HepG2 (cell line): ENCODE measurements around the gene DCLRE1B. TPM values are rescaled to one million over a fixed set of nuclear protein-coding genes. Genes with fewer than 3 reads are reported as not detected.

Experiments
- AKAP8 ChIP-seq: sonication (generic); formaldehyde crosslinking; IDR thresholded peaks from 2 replicates; pipeline ENCODE4 v1.5.1; 2020; ENCODE audit warnings: mild to moderate bottlenecking, missing genetic modification reagents
- BHLHE40 ChIP-seq: IDR thresholded peaks from 2 replicates; pipeline ENCODE4 v1.6.1; 2011; ENCODE audit warnings: low read length, improper control_type of control experiment
- CENPT ChIP-seq: sonication (generic); formaldehyde crosslinking; IDR thresholded peaks from 2 replicates; pipeline ENCODE4 v1.8.0; 2022; ENCODE audit warnings: low read depth, mild to moderate bottlenecking, moderate library complexity, missing genetic modification reagents
- EED ChIP-seq: sonication (generic); formaldehyde crosslinking; IDR thresholded peaks from 2 replicates; pipeline ENCODE4 v1.5.0; 2020; ENCODE audit warnings: mild to moderate bottlenecking, missing genetic modification reagents
- HOXA9 ChIP-seq: sonication (generic); formaldehyde crosslinking; IDR thresholded peaks from 2 replicates; pipeline ENCODE4 v1.8.1; 2022; ENCODE audit warnings: missing genetic modification reagents, mild to moderate bottlenecking, moderate library complexity, borderline replicate concordance
- KDM5A ChIP-seq: fragments of 200-600 bp; sonication (generic); IDR thresholded peaks from 2 replicates; pipeline ENCODE4 v1.7.0; 2018; ENCODE audit warnings: antibody characterized with exemption, mild to moderate bottlenecking, low read length, borderline replicate concordance
- KMT2B ChIP-seq: IDR thresholded peaks from 2 replicates; pipeline ENCODE4 v1.6.1; 2016; ENCODE audit warnings: missing genetic modification reagents, missing compliant biosample characterization
- MYC ChIP-seq: sonication (generic); formaldehyde crosslinking; IDR thresholded peaks from 2 replicates; pipeline ENCODE4 v1.9.0; 2021; ENCODE audit warnings: missing genetic modification reagents, borderline replicate concordance
- NFE2 ChIP-seq: sonication (generic); formaldehyde crosslinking; IDR thresholded peaks from 2 replicates; pipeline ENCODE4 v1.4.0; 2020; ENCODE audit warnings: missing genetic modification reagents
- NR2F1 ChIP-seq, 2 experiments: fragments of 450-650 bp in 1 of 2; formaldehyde crosslinking in 1 of 2; IDR thresholded peaks; 2 replicates each; pipeline versions ENCODE4 v1.5.0 to v1.6.1; 2016 to 2020; ENCODE audit warnings: mild to moderate bottlenecking in 1 of 2, missing compliant biosample characterization in 1 of 2, missing genetic modification reagents in 1 of 2, moderate library complexity in 1 of 2
- SALL2 ChIP-seq: sonication (generic); formaldehyde crosslinking; IDR thresholded peaks from 2 replicates; pipeline ENCODE4 v1.8.1; 2023; ENCODE audit warnings: mild to moderate bottlenecking, missing genetic modification reagents, inconsistent platforms
- SMAD3 ChIP-seq: sonication (generic); formaldehyde crosslinking; IDR thresholded peaks from 2 replicates; pipeline ENCODE4 v1.4.0; 2020; ENCODE audit warnings: missing genetic modification reagents
- TMF1 ChIP-seq: sonication (generic); formaldehyde crosslinking; IDR thresholded peaks from 2 replicates; pipeline ENCODE4 v1.8.1; 2022; ENCODE audit warnings: low read depth, missing genetic modification reagents
- ZBTB49 ChIP-seq: sonication (generic); formaldehyde crosslinking; IDR thresholded peaks from 2 replicates; pipeline ENCODE4 v1.4.0; 2020; ENCODE audit warnings: missing genetic modification reagents, borderline replicate concordance
- ZNF451 ChIP-seq: sonication (generic); formaldehyde crosslinking; IDR thresholded peaks from 2 replicates; pipeline ENCODE4 v1.5.0; 2020; ENCODE audit warnings: mild to moderate bottlenecking, missing genetic modification reagents
- ZNF556 ChIP-seq: sonication (generic); formaldehyde crosslinking; IDR thresholded peaks from 2 replicates; pipeline ENCODE4 v1.4.0; 2020; ENCODE audit warnings: mild to moderate bottlenecking, missing genetic modification reagents, borderline replicate concordance
- ZNF577 ChIP-seq: sonication (generic); formaldehyde crosslinking; IDR thresholded peaks from 2 replicates; pipeline ENCODE4 v1.4.0; 2020; ENCODE audit warnings: mild to moderate bottlenecking, low read depth, missing genetic modification reagents, borderline replicate concordance
- ZNF724P ChIP-seq: sonication (generic); formaldehyde crosslinking; IDR thresholded peaks from 2 replicates; pipeline ENCODE4 v1.8.0; 2022; ENCODE audit warnings: missing genetic modification reagents, borderline replicate concordance
- polyA plus RNA-seq, 8 experiments: library from polyadenylated mRNA; depleted of rRNA in 3 of 8; stranded (reverse) in 7 of 8; unstranded in 1 of 8; fragments of >200 nt; fragmentation: Illumina TruSeq in 4 of 8; extraction: Trizol in 4 of 8; gene quantifications; 2 replicates each; pipeline versions ENCODE4 v1.2.1 to v1.2.3, GENCODE V29; 2011 to 2016; ENCODE audit warnings: low read depth in 4 of 8, missing spikeins in 1 of 8, mixed read lengths in 1 of 8; ENCODE audit not compliant: insufficient read depth in 1 of 8
- total RNA-seq, 5 experiments: library from RNA; depleted of rRNA; stranded (reverse); fragments of >200 nt; fragmentation: Illumina TruSeq; extraction: Trizol; gene quantifications; 2 replicates each; pipeline ENCODE4 v1.2.3, GENCODE V29; 2016; ENCODE audit warnings: low read depth in 1 of 5
- TF ChIP-seq, protein P1 (sequence below), 2 experiments: sonication (generic) in 1 of 2; formaldehyde crosslinking in 1 of 2; IDR thresholded peaks; 2 replicates each; pipeline versions ENCODE4 v1.4.0 to v1.6.1; 2016 to 2020; ENCODE audit warnings: borderline replicate concordance in 1 of 2, low read depth in 1 of 2, mild to moderate bottlenecking in 1 of 2, missing genetic modification reagents in 1 of 2
- TF ChIP-seq, protein P2 (sequence below): sonication (generic); formaldehyde crosslinking; conservative IDR thresholded peaks from 2 replicates; pipeline ENCODE4 v1.8.0; 2022; ENCODE audit warnings: mild to moderate bottlenecking, moderate library complexity, missing genetic modification reagents

The DCLRE1B gene
- total and polyA plus RNA-seq, 2 of the 13 experiments (the other 11 are each of a cell fraction or from before 2014, with no cell fraction given) = 2.7 to 8.0 TPM

DNA sequence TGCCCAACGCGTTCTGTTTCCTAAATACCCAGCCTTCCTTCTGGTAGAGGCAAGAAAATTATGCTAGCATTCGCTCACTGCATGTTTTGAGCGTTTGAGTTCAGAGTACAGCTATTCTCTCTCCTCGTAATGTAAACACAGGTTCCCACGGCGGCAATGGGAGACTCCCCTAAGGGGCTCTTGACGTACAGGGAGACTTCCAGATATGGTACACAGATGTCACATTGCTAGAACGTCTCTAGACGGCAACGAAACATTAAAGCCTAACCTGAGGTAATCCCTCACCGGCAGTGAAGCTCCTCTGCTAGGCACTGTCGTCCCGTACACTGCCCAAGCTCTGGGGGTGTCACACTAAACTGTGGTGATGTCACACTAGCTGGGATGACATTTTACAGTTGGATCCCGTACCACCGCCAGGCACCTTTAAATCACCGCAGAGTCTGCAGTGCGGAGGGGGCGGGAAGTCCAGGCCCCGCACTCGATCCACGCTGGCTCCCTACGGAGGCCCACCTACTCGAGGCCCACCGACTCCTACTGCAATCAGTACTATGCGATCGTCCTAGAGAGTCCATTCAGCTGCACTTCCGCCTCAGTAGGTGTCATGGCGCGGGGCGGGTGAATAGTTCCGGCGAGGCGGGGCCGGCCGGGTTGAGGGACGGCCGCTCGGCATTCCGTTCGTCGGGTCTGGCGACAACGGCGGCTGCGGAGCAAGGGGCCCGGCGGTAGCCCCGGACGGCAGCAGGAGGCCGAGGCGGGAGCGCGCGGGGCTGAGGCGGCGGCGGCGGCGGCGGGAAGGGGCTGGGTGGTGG is 24.0 kb downstream of the DCLRE1B start, which contains the start of gene HIPK1 (continued):
- TF ChIP-seq HOXA9 (CRISPR knock-in tag) (no peak), SMAD3 (CRISPR knock-in tag) (peak; percentile 57; the same call in 1 of the 2 replicates), CENPT (CRISPR knock-in tag) (no peak), SALL2 (CRISPR knock-in tag) (peak; percentile 93), ZNF451 (no peak; the same call in 1 of the 2 replicates), TMF1 (0 out of 2 replicates have a peak, but pooled peaks have one; percentile 23), NR2F1 (CRISPR knock-in tag; IDR thresholded peaks at IDR 0.05) (no peak; a peak in 1 of 4 replicates), NFE2 (no peak), ZBTB49 (CRISPR knock-in tag) (no peak), EED (no peak), KDM5A (peak; percentile 80; the same call in 1 of the 2 replicates), BHLHE40 (peak; percentile 64; the same call in 1 of the 2 replicates), KMT2B (CRISPR knock-in tag) (peak; percentile 87), ZNF724P (CRISPR knock-in tag) (peak; percentile 79; the same call in 1 of the 2 replicates), ZNF577 (CRISPR knock-in tag) (no peak), MYC (CRISPR knock-in tag) (peak; percentile 87), AKAP8 (CRISPR knock-in tag) (0 out of 2 replicates have a peak, but pooled peaks have one; percentile 36), ZNF556 (CRISPR knock-in tag) (peak; percentile 57; the same call in 1 of the 2 replicates)
- TF ChIP-seq, protein P1, sequence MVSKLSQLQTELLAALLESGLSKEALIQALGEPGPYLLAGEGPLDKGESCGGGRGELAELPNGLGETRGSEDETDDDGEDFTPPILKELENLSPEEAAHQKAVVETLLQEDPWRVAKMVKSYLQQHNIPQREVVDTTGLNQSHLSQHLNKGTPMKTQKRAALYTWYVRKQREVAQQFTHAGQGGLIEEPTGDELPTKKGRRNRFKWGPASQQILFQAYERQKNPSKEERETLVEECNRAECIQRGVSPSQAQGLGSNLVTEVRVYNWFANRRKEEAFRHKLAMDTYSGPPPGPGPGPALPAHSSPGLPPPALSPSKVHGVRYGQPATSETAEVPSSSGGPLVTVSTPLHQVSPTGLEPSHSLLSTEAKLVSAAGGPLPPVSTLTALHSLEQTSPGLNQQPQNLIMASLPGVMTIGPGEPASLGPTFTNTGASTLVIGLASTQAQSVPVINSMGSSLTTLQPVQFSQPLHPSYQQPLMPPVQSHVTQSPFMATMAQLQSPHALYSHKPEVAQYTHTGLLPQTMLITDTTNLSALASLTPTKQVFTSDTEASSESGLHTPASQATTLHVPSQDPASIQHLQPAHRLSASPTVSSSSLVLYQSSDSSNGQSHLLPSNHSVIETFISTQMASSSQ (IDR thresholded peaks at IDR 0.05; ENCODE audit: low read depth) = no peak; the same call in 1 of the 2 replicates
- TF ChIP-seq, protein P1 (CRISPR knock-in tag; IDR thresholded peaks at IDR 0.05; ENCODE audit: borderline replicate concordance) = peak; percentile 65; the same call in 1 of the 2 replicates
- TF ChIP-seq, protein P2, sequence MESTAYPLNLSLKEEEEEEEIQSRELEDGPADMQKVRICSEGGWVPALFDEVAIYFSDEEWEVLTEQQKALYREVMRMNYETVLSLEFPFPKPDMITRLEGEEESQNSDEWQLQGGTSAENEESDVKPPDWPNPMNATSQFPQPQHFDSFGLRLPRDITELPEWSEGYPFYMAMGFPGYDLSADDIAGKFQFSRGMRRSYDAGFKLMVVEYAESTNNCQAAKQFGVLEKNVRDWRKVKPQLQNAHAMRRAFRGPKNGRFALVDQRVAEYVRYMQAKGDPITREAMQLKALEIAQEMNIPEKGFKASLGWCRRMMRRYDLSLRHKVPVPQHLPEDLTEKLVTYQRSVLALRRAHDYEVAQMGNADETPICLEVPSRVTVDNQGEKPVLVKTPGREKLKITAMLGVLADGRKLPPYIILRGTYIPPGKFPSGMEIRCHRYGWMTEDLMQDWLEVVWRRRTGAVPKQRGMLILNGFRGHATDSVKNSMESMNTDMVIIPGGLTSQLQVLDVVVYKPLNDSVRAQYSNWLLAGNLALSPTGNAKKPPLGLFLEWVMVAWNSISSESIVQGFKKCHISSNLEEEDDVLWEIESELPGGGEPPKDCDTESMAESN = peak; percentile 94
